K562 (cell line): ENCODE results near the gene PLA2G7.

ENCODE experiments used
- FOXA3 ChIP-seq, 2 experiments: fragments of 450-650 bp in 1 of 2; sonication (generic) in 1 of 2; formaldehyde crosslinking; IDR thresholded peaks in 1 of 2; conservative IDR thresholded peaks in 1 of 2; 2 replicates each; pipeline versions ENCODE4 v1.4.0 to v1.8.0; 2020 to 2022; ENCODE audit warnings: mild to moderate bottlenecking in 2 of 2, missing genetic modification reagents in 1 of 2
- MTF1 ChIP-seq: fragments of 250-450 bp; sonication (Bioruptor Pico); IDR thresholded peaks from 2 replicates; pipeline ENCODE4 v1.9.0; 2021; ENCODE audit warnings: moderate library complexity, mild to moderate bottlenecking, inconsistent platforms, borderline replicate concordance
- SLC30A9 ChIP-seq: fragments of 250-450 bp; sonication (Bioruptor Pico); IDR thresholded peaks from 2 replicates; pipeline ENCODE4 v1.8.0; 2022; ENCODE audit warnings: mild to moderate bottlenecking, moderate library complexity
- ZBTB17 ChIP-seq: fragments of 450-650 bp; formaldehyde crosslinking; IDR thresholded peaks from 2 replicates; pipeline ENCODE4 v1.4.0; 2020; ENCODE audit warnings: mild to moderate bottlenecking

GRCh38 chr6:46711491-46711890 lies 23.7 kb downstream of the PLA2G7 start:
- TF ChIP-seq ZBTB17 (CRISPR knock-in tag) (no peak), FOXA3 (CRISPR knock-in tag; conservative IDR thresholded peaks at IDR 0.05 in 1 of 2, IDR thresholded peaks at IDR 0.05 in 1 of 2) (no peak), MTF1 (CRISPR knock-in tag) (no peak), SLC30A9 (CRISPR knock-in tag) (no peak)
